HG03066 (cell line): ENCODE measurements around the gene ADTRP.

ENCODE experiments used
- ATAC-seq: cut with Tn5 transposase; IDR thresholded peaks from one replicate; pipeline ENCODE4 v1.9.1; 2021; ENCODE audit warnings: low read depth; ENCODE audit not compliant: unreplicated experiment

The ADTRP gene

GRCh38 chr6:11731423-11731822 lies 47.2 kb downstream of the ADTRP start:
- no peak for ATAC-seq

GRCh38 chr6:11730641-11731040 lies 48.0 kb downstream of the ADTRP start:
- ATAC-seq, result peak; percentile 51

- ATAC-seq, result no peak
Measured at GRCh38 chr6:11729076-11729475, 49.5 kb downstream of the ADTRP start.

- no peak for ATAC-seq
Measured at GRCh38 chr6:11727998-11728961, 50.3 kb downstream of the ADTRP start.

GRCh38 chr6:11727346-11727997 lies 51.1 kb downstream of the ADTRP start:
- no peak for ATAC-seq

GRCh38 chr6:11724286-11724685 lies 54.3 kb downstream of the ADTRP start:
- ATAC-seq, result no peak

- no peak for ATAC-seq
Measured at GRCh38 chr6:11722805-11723631, 55.6 kb downstream of the ADTRP start.

GRCh38 chr6:11722220-11722619 lies 56.4 kb downstream of the ADTRP start:
- ATAC-seq, result peak; percentile 60

GRCh38 chr6:11718463-11718862 lies 60.1 kb downstream of the ADTRP start:
- ATAC-seq, result no peak

GRCh38 chr6:11718031-11718430 lies 60.6 kb downstream of the ADTRP start:
- no peak for ATAC-seq

GRCh38 chr6:11714798-11715285 lies 63.8 kb downstream of the ADTRP start:
- ATAC-seq, result no peak

- ATAC-seq, result no peak
Measured at GRCh38 chr6:11714116-11714797, 64.3 kb downstream of the ADTRP start.

GRCh38 chr6:11712760-11713159 lies 65.8 kb downstream of the ADTRP start:
- ATAC-seq, result no peak

- no peak for ATAC-seq
Measured at GRCh38 chr6:11711984-11712711, 66.5 kb downstream of the ADTRP start.

- ATAC-seq, result no peak
Measured at GRCh38 chr6:11711003-11711983, 67.3 kb downstream of the ADTRP start.

- ATAC-seq, result no peak
Measured at GRCh38 chr6:11710311-11710761, 68.3 kb downstream of the ADTRP start.

GRCh38 chr6:11706171-11706570 lies 72.4 kb downstream of the ADTRP start:
- ATAC-seq, result no peak

GRCh38 chr6:11705483-11705882 lies 73.1 kb downstream of the ADTRP start:
- no peak for ATAC-seq
